ENCODE measurements around the gene CDC27.

DNA sequence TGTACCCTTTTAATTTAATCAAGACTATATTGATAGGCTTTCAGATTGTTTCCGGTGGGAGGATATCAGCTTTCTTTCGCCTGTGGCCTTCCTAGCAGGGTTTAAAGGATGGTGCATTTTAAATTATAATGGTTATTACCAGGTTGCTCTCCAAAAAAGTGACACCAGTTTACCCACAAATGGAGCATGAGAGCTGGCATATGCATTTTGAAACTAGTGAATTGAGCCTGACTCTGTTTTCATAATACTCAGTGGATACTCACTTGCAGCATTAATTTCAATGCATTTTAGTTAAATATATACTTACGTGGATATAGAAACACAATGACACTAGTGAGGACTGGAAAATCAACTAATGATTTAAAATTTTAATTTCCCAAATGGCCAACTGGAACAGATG, 25.8 kb upstream of the CDC27 start:
- TF ChIP-seq PAX5 (IDR thresholded peaks at IDR 0.05; ENCODE audit: insufficient read depth, low read length, severe bottlenecking) = no peak
- no peak for TF ChIP-seq TAF1 (IDR thresholded peaks at IDR 0.05; ENCODE audit: low read depth, low read length)
- no peak for TF ChIP-seq POLR2A (IDR thresholded peaks at IDR 0.05; ENCODE audit: low read depth, low read length)
- no peak for TF ChIP-seq POLR2AphosphoS5 (IDR thresholded peaks at IDR 0.05; ENCODE audit: low read depth, low read length)
- no peak for TF ChIP-seq SPI1 (IDR thresholded peaks at IDR 0.05; ENCODE audit: low read depth, low read length)

Measured in GM12891 (cell line).